ENCODE results near the gene ZNF385B.

The ZNF385B gene

GRCh38 chr2:179524809-179525339 lies 336.5 kb downstream of the ZNF385B start:
- TF ChIP-seq CTCF (IDR thresholded peaks at IDR 0.05; ENCODE audit: insufficient read depth, low read depth, low read length, missing control alignments): no peak
- no peak for DNase-seq (ENCODE audit: low read depth)
- H3K4me3 ChIP-seq (ENCODE audit: low read depth, low read length): no peak overlapping the region

GRCh38 chr2:179521944-179522343 lies 339.5 kb downstream of the ZNF385B start:
- DNase-seq (ENCODE audit: low read depth): no peak
- no peak for TF ChIP-seq CTCF (IDR thresholded peaks at IDR 0.05; ENCODE audit: insufficient read depth, low read depth, low read length, missing control alignments)
- H3K4me3 ChIP-seq (ENCODE audit: low read depth, low read length): no peak overlapping the region

- H3K4me3 ChIP-seq (ENCODE audit: low read depth, low read length): no peak overlapping the region
- DNase-seq (ENCODE audit: low read depth): no peak
- TF ChIP-seq CTCF (IDR thresholded peaks at IDR 0.05; ENCODE audit: insufficient read depth, low read depth, low read length, missing control alignments): no peak
Measured at GRCh38 chr2:179518830-179519229, 342.6 kb downstream of the ZNF385B start.

- no peak overlapping the region for H3K4me3 ChIP-seq (ENCODE audit: low read depth, low read length)
- DNase-seq (ENCODE audit: low read depth): no peak
- no peak for TF ChIP-seq CTCF (IDR thresholded peaks at IDR 0.05; ENCODE audit: insufficient read depth, low read depth, low read length, missing control alignments)
Measured at GRCh38 chr2:179513181-179513580, 348.2 kb downstream of the ZNF385B start.

- TF ChIP-seq CTCF (IDR thresholded peaks at IDR 0.05; ENCODE audit: insufficient read depth, low read depth, low read length, missing control alignments): no peak
- DNase-seq (ENCODE audit: low read depth): no peak
- H3K4me3 ChIP-seq (ENCODE audit: low read depth, low read length): no peak overlapping the region
Measured at GRCh38 chr2:179512281-179513035, 349.0 kb downstream of the ZNF385B start.

GRCh38 chr2:179511105-179511789 lies 350.2 kb downstream of the ZNF385B start:
- DNase-seq (ENCODE audit: low read depth): no peak
- TF ChIP-seq CTCF (IDR thresholded peaks at IDR 0.05; ENCODE audit: insufficient read depth, low read depth, low read length, missing control alignments): no peak
- H3K4me3 ChIP-seq (ENCODE audit: low read depth, low read length): no peak overlapping the region

Data from GM12865 (cell line).